Activated CD4-positive, alpha-beta T cell treated with anti-CD3 and anti-CD28 coated beads for 48 hours (primary cell): ENCODE data around the gene SERPINF2.
"Not testable (repeated sequence)": the region's sequence is repeated elsewhere in the genome, so short reads cannot be mapped to it uniquely, and the experiment has no call there.

Source experiments
- DNase-seq: peaks from one replicate; pipeline ENCODE4 v3.0.0-alpha.2; 2020

Gene SERPINF2

GRCh38 chr17:1716912-1717695, 25.6 kb upstream of the SERPINF2 start:
- DNase-seq: peak; percentile 89

GRCh38 chr17:1718362-1719165, 24.1 kb upstream of the SERPINF2 start:
- no peak for DNase-seq

- peak; percentile 79 for DNase-seq
Measured at GRCh38 chr17:1720856-1721386, 21.8 kb upstream of the SERPINF2 start.

GRCh38 chr17:1722022-1722421, 20.6 kb upstream of the SERPINF2 start:
- DNase-seq: not testable (repeated sequence)

GRCh38 chr17:1724351-1724868, 18.3 kb upstream of the SERPINF2 start, which contains the start of gene WDR81:
Gene WDR81 (plus strand): TSS chr17:1724704. CDS start chr17:1724960, 256 bp downstream.
- peak; percentile 92 for DNase-seq

- DNase-seq: no peak
Measured at GRCh38 chr17:1724869-1725641, 17.6 kb upstream of the SERPINF2 start.

- DNase-seq: no peak
Measured at GRCh38 chr17:1725642-1726511, 16.8 kb upstream of the SERPINF2 start.

GRCh38 chr17:1726626-1727257, 15.9 kb upstream of the SERPINF2 start:
- no peak for DNase-seq

- DNase-seq: no peak
Measured at GRCh38 chr17:1727258-1727789, 15.3 kb upstream of the SERPINF2 start.

GRCh38 chr17:1727876-1728630, 14.6 kb upstream of the SERPINF2 start:
- no peak for DNase-seq

- no peak for DNase-seq
Measured at GRCh38 chr17:1729966-1730325, 12.7 kb upstream of the SERPINF2 start.

- no peak for DNase-seq
Measured at GRCh38 chr17:1730326-1731193, 12.1 kb upstream of the SERPINF2 start.

- no peak for DNase-seq
Measured at GRCh38 chr17:1731194-1731506, 11.5 kb upstream of the SERPINF2 start.

- no peak for DNase-seq
Measured at GRCh38 chr17:1732241-1732832, 10.3 kb upstream of the SERPINF2 start.

- no peak for DNase-seq
Measured at GRCh38 chr17:1732833-1733321, 9.8 kb upstream of the SERPINF2 start.

- no peak for DNase-seq
Measured at GRCh38 chr17:1733759-1734158, 8.9 kb upstream of the SERPINF2 start.

GRCh38 chr17:1735418-1735817, 7.3 kb upstream of the SERPINF2 start:
- no peak for DNase-seq

- DNase-seq: no peak
Measured at GRCh38 chr17:1735834-1736347, 6.8 kb upstream of the SERPINF2 start.
